RWPE2 (cell line): ENCODE measurements around the gene DHX58.

Experiments used
- ATAC-seq: fragments of 200-7000 bp; cut with Tn5 transposase; 3 replicates; pipeline ENCODE4 v1.9.1; 2021; ENCODE audit warnings: low read depth
- DNase-seq: peaks from one replicate; pipeline ENCODE4 v3.0.0-alpha.2; 2020; ENCODE audit warnings: low spot score
- H3K27ac ChIP-seq: fragments of 450-650 bp; 2 replicates; pipeline ENCODE4 v1.5.1; 2017; ENCODE audit warnings: mild to moderate bottlenecking; ENCODE audit not compliant: poor library complexity, severe bottlenecking
- H3K27me3 ChIP-seq: fragments of 250-450 bp; sonication (Bioruptor Pico); 2 replicates; pipeline ENCODE4 v1.5.1; 2021; ENCODE audit warnings: mild to moderate bottlenecking, moderate library complexity; ENCODE audit not compliant: insufficient read depth, poor library complexity, severe bottlenecking
- H3K36me3 ChIP-seq: fragments of 250-450 bp; sonication (Bioruptor Pico); 2 replicates; pipeline ENCODE4 v1.5.1; 2020; ENCODE audit warnings: low read depth, mild to moderate bottlenecking, moderate library complexity
- H3K4me1 ChIP-seq: fragments of 250-450 bp; sonication (Bioruptor Pico); 2 replicates; pipeline ENCODE4 v1.5.1; 2021; ENCODE audit warnings: mild to moderate bottlenecking, moderate library complexity; ENCODE audit not compliant: insufficient read depth, poor library complexity, severe bottlenecking
- H3K4me3 ChIP-seq: fragments of 250-450 bp; sonication (Bioruptor Pico); 2 replicates; pipeline ENCODE4 v1.5.1; 2021; ENCODE audit warnings: mild to moderate bottlenecking, moderate library complexity; ENCODE audit not compliant: severe bottlenecking
- H3K9me3 ChIP-seq: fragments of 250-450 bp; sonication (Bioruptor Pico); 2 replicates; pipeline ENCODE4 v1.5.1; 2021; ENCODE audit warnings: mild to moderate bottlenecking, moderate library complexity; ENCODE audit not compliant: severe bottlenecking
- TF ChIP-seq, protein P1 (sequence below): fragments of 450-650 bp; IDR thresholded peaks from one replicate; pipeline ENCODE4 v1.5.1; 2017; ENCODE audit warnings: mild to moderate bottlenecking, moderate library complexity; ENCODE audit not compliant: poor library complexity, severe bottlenecking

DHX58 gene

GRCh38 chr17:42061646-42062487, 50.6 kb downstream of the DHX58 start:
- TF ChIP-seq, protein P1, sequence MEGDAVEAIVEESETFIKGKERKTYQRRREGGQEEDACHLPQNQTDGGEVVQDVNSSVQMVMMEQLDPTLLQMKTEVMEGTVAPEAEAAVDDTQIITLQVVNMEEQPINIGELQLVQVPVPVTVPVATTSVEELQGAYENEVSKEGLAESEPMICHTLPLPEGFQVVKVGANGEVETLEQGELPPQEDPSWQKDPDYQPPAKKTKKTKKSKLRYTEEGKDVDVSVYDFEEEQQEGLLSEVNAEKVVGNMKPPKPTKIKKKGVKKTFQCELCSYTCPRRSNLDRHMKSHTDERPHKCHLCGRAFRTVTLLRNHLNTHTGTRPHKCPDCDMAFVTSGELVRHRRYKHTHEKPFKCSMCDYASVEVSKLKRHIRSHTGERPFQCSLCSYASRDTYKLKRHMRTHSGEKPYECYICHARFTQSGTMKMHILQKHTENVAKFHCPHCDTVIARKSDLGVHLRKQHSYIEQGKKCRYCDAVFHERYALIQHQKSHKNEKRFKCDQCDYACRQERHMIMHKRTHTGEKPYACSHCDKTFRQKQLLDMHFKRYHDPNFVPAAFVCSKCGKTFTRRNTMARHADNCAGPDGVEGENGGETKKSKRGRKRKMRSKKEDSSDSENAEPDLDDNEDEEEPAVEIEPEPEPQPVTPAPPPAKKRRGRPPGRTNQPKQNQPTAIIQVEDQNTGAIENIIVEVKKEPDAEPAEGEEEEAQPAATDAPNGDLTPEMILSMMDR: no peak
- Histone ChIP-seq H3K9me3 (no peaks in the 10 kb centered on the region), H3K27me3 (no peaks in the 10 kb centered on the region), H3K36me3 (no peaks in the 10 kb centered on the region), H3K27ac (no peak overlapping the region), H3K4me3 (no peak overlapping the region), H3K4me1 (no peaks in the 10 kb centered on the region)
- ATAC-seq (no peak), DNase-seq (no peak)

DNA sequence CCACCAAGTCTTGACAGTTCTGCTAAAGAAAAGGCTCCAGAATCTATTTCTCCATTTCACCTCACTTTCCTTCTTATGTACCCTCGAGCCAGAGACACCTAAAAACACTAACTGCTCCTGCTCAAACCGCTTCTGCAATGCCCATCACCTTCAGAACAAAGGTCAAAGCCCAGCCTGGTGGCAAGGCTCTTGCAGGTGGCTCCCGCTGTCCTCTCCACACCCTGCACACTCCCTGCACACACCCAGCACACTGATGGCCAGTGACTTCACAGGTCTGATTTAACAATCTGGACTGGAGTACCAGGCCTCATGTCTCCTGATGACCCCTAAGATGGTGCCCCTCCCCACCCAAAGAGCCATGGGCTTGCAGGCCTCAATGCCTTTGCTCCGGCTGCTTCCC, 52.3 kb downstream of the DHX58 start:
- no peak overlapping the region for H3K27ac ChIP-seq
- no peaks in the 10 kb centered on the region for H3K36me3 ChIP-seq
- H3K27me3 ChIP-seq: no peaks in the 10 kb centered on the region
- ATAC-seq (no peak), DNase-seq (no peak)
- H3K4me1 ChIP-seq: no peaks in the 10 kb centered on the region
- no peaks in the 10 kb centered on the region for H3K9me3 ChIP-seq
- H3K4me3 ChIP-seq: no peak overlapping the region
- TF ChIP-seq, protein P1: no peak

GRCh38 chr17:42059815-42060214, 52.7 kb downstream of the DHX58 start:
- Histone ChIP-seq H3K27me3 (no peaks in the 10 kb centered on the region), H3K27ac (no peak overlapping the region), H3K4me3 (no peak overlapping the region), H3K9me3 (no peaks in the 10 kb centered on the region), H3K4me1 (no peaks in the 10 kb centered on the region), H3K36me3 (no peaks in the 10 kb centered on the region)
- ATAC-seq: no peak
- DNase-seq: no peak
- TF ChIP-seq, protein P1: no peak

DNA sequence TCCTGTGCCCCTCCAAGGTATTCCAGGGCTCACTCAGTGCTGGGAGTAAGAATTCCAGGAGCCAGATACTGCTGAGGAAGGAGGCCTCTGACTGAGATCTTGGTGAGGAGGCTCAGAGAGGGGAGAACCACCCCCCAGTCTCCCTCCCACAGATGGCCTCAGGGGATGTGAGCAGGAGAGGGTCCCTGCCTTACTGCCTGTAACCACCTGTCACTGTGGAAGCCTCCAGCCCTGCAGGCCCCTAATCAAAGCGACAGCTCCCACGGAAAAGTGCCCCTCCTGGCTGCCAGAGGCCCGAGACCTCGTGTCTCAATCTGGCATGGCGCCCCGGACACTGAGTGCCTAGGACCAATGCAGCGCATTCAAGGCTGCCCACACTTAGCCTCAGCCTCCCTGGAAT, 54.5 kb downstream of the DHX58 start:
- Histone ChIP-seq H3K4me3 (no peak overlapping the region), H3K27me3 (no peaks in the 10 kb centered on the region), H3K9me3 (no peaks in the 10 kb centered on the region), H3K27ac (no peak overlapping the region), H3K4me1 (no peaks in the 10 kb centered on the region), H3K36me3 (no peaks in the 10 kb centered on the region)
- TF ChIP-seq, protein P1: no peak
- no peak for ATAC-seq
- no peak for DNase-seq

- H3K4me3 ChIP-seq: no peak overlapping the region
- DNase-seq: no peak
- H3K4me1 ChIP-seq: no peaks in the 10 kb centered on the region
- no peak overlapping the region for H3K27ac ChIP-seq
- no peaks in the 10 kb centered on the region for H3K9me3 ChIP-seq
- ATAC-seq: no peak
- no peaks in the 10 kb centered on the region for H3K27me3 ChIP-seq
- H3K36me3 ChIP-seq: no peaks in the 10 kb centered on the region
- TF ChIP-seq, protein P1: no peak
Observed at GRCh38 chr17:42056635-42057034, 55.9 kb downstream of the DHX58 start.
